Measurements from ENCODE around the gene DOCK8. TPM values are rescaled to one million over a fixed set of nuclear protein-coding genes. Genes with fewer than 3 reads are reported as not detected.

DOCK8 gene
- total RNA-seq, 1 experiment from 2014 or later: 1.4 TPM

DNA sequence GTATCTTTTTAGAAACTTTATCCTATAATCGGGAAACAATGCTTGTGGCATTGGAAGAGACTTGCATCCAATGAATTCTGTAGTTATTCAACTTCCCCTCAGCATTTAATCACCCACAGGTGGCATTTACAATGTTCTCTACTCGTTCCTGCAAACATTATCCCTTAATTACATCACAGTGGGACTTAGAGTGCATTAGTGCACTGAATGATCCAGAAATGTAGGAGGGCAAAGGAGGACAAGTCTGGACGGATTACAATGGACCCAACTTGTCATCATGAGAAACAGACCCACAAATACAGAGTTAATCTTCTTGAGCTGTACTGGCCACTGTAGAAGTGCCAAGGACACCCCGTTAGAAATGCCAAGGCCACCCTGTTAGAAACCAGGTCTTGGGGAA lies 129.1 kb downstream of the DOCK8 start:
- Histone ChIP-seq H2BK12ac (ENCODE audit: insufficient read length, low read depth, low read length) (no peak overlapping the region), H4K5ac (ENCODE audit: insufficient read length, low read depth, low read length) (no peak overlapping the region), H3K27me3 (ENCODE audit: insufficient read depth, low read length) (no peaks in the 10 kb centered on the region), H3K4ac (ENCODE audit: low read depth, low read length) (no peak overlapping the region), H3K14ac (ENCODE audit: insufficient read depth, low read length) (no peak overlapping the region), H2BK120ac (ENCODE audit: low read depth, low read length, poor library complexity, severe bottlenecking) (no peak overlapping the region), H3K27ac (ENCODE audit: insufficient read length, low read depth, low read length) (no peak overlapping the region), H4K20me1 (ENCODE audit: control insufficient read depth, insufficient read depth, insufficient read length) (no peaks in the 10 kb centered on the region), H2AFZ (ENCODE audit: low read length) (no peak overlapping the region), H2BK5ac (ENCODE audit: insufficient read length, low read length) (no peak overlapping the region), H3K23me2 (ENCODE audit: insufficient read length, low read depth, low read length, poor library complexity, severe bottlenecking) (no peaks in the 10 kb centered on the region), H2BK15ac (ENCODE audit: low read depth, low read length) (no peak overlapping the region), H2BK20ac (ENCODE audit: low read depth, low read length, poor library complexity, severe bottlenecking) (no peak overlapping the region), H4K91ac (ENCODE audit: insufficient read length, low read depth, low read length) (no peak overlapping the region), H3K4me1 (ENCODE audit: insufficient read depth, low read length) (no peaks in the 10 kb centered on the region; the same call in 1 of the 2 replicates), H3K4me2 (ENCODE audit: insufficient read depth, insufficient read length, low read length) (no peak overlapping the region), H3K9ac (ENCODE audit: extremely low read depth, insufficient read length, low read length) (no peak overlapping the region), H3K18ac (ENCODE audit: insufficient read length, low read depth, low read length) (no peak overlapping the region), H3K56ac (ENCODE audit: insufficient read length, low read depth, low read length) (no peak overlapping the region), H3T11ph (ENCODE audit: low read length) (no peak overlapping the region), H3K79me1 (ENCODE audit: insufficient read depth, low read depth, low read length, poor library complexity, severe bottlenecking) (no peaks in the 10 kb centered on the region), H3K79me2 (ENCODE audit: insufficient read depth, low read length) (no peaks in the 10 kb centered on the region), H4K8ac (replicated peaks; ENCODE audit: insufficient read length, low read depth, low read length) (no peak overlapping the region), H3K9me3 (ENCODE audit: control insufficient read depth, low read depth, low read length) (no peaks in the 10 kb centered on the region), H3K23ac (ENCODE audit: insufficient read length, low read depth, low read length) (no peak overlapping the region), H2AK5ac (ENCODE audit: insufficient read length, low read length) (no peak overlapping the region)
- DNase-seq: no peak
- Mint-ChIP-seq H3K4me3 (no peak overlapping the region), H3K27me3 (ENCODE audit: low read depth) (peaks cover 3% of the 10 kb centered on the region; the same call in 1 of the 2 replicates), H3K4me1 (peaks cover 7 to 12% of the 10 kb centered on the region in 2 experiments; a peak in 3 of 4 replicates), H3K36me3 (ENCODE audit: insufficient read depth in 1 of 3, low read depth in 3 of 3) (no peaks in the 10 kb centered on the region), H3K9me3 (no peaks in the 10 kb centered on the region), H3K27ac (no peak overlapping the region)
- TF ChIP-seq, protein P1, sequence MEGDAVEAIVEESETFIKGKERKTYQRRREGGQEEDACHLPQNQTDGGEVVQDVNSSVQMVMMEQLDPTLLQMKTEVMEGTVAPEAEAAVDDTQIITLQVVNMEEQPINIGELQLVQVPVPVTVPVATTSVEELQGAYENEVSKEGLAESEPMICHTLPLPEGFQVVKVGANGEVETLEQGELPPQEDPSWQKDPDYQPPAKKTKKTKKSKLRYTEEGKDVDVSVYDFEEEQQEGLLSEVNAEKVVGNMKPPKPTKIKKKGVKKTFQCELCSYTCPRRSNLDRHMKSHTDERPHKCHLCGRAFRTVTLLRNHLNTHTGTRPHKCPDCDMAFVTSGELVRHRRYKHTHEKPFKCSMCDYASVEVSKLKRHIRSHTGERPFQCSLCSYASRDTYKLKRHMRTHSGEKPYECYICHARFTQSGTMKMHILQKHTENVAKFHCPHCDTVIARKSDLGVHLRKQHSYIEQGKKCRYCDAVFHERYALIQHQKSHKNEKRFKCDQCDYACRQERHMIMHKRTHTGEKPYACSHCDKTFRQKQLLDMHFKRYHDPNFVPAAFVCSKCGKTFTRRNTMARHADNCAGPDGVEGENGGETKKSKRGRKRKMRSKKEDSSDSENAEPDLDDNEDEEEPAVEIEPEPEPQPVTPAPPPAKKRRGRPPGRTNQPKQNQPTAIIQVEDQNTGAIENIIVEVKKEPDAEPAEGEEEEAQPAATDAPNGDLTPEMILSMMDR (conservative IDR thresholded peaks at IDR 0.05): no peak
- no CpG with 5 or more reads among the region's 4 CpGs for WGBS (ENCODE audit: extremely low coverage, insufficient read length, low lambda C conversion rate)
